Islet of Langerhans (tissue), 1 donor: ENCODE measurements around the gene CTAGE15.
"Not testable (repeated sequence)": the region's sequence is repeated elsewhere in the genome, so short reads cannot be mapped to it uniquely, and the experiment has no call there.

Experiments used
- FAIRE-seq: peaks from one replicate; lab custom pipeline; 2011; peaks lifted over from hg19 to GRCh38; lab: Jason Lieb, UNC

Gene CTAGE15, protein sequence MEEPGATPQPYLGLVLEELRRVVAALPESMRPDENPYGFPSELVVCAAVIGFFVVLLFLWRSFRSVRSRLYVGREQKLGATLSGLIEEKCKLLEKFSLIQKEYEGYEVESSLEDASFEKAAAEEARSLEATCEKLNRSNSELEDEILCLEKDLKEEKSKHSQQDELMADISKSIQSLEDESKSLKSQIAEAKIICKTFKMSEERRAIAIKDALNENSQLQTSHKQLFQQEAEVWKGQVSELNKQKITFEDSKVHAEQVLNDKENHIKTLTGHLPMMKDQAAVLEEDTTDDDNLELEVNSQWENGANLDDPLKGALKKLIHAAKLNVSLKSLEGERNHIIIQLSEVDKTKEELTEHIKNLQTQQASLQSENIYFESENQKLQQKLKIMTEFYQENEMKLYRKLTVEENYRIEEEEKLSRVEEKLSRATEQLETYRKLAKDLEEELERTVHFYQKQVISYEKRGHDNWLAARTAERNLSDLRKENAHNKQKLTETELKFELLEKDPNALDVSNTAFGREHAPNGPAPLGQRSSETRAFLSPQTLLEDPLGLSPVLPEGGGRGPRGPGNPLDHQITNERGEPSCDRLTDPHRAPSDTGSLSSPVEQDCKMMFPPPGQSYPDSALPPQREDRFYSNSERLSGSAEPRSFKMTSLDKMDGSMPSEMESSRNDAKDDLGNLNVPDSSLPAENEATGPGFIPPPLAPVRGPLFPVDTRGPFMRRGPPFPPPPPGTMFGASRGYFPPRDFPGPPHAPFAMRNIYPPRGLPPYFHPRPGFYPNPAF

DNA sequence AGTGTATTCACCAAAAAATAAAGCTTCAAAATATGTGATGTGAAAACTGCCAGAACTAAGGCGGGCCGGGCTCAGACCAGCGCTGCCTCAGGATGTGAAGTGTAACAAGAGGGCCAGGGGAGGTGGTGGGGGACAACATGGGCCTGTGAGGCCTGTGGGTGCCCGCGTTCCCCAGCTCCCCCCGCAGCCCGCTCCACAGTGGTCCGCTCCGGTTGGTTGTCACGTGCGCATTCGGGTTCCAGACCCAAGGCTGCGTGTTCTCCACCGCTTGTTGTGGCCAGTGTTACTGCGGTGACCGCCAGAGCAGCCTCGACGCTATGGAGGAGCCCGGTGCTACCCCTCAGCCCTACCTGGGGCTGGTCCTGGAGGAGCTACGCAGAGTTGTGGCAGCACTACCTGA lies at the start of gene CTAGE15:
Gene CTAGE15 (plus strand): TSS at position 301 of the 400 bp plus-strand sequence. CDS start 17 bp downstream, at position 318.
- not testable (repeated sequence) for FAIRE-seq

DNA sequence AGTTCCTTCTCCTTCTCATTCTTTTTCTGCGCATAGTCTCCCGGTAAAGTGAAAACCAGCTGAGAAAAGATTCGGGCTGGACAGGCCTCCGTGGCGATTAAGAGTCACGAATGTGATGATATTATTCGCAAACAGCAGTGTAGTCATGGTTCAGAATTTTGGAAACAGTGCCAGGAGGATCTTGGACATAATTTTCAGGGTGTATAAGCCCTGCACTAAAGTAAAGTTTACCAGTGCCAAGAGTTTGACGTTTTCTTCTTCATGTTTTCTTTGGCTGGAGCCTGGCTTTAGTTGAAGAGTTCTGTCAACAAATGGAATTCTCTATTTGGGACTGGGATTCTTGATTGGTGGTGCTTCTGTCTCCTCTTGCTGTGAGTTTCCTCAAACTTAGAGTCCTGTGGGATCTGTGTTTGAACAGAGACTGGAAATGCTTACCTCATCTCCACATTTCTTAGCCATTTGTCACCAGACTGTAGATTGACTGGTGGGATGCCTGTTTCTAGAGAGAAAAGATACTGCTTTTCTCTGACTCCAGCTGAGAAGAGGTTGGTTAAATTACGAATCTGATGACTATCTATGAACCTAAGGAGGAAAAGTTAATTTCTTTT lies 49.2 kb upstream of the CTAGE15 start:
- not testable (repeated sequence) for FAIRE-seq

DNA sequence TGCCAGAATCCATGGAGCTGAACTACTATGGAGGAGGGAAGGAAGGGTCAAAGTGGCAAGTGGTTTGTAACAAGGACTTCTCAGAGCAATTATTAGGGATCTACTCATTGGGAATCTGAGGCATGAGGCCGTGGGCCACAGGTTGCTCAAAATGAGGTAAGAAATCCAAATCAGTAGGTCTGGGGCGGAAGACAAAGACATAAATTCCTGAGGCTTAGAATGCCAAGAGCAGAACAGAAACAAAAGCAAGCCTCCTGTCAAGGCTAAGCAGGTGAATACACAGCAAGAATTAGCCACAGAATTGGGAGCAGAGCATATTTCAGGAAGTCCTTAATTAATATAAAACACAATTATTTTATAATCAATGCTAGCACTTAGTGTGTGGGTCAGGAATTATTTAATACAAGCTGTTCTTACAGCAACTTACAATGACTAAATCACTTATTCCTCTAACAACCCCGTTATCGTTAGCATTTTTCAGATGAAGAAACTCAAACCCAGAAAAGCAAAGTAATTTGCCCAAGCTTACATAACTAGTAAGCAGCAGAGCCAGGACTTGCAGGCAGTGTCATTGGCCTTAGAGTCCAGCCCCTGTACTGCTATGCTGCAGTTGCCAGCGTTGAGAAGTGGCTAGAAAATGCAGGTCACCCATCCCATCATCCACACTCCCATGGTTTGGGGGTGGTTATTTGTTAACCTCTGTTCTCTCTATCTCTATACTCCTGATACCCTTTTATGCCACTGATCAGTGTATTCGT lies 40.3 kb upstream of the CTAGE15 start:
- FAIRE-seq: not testable (repeated sequence)

DNA sequence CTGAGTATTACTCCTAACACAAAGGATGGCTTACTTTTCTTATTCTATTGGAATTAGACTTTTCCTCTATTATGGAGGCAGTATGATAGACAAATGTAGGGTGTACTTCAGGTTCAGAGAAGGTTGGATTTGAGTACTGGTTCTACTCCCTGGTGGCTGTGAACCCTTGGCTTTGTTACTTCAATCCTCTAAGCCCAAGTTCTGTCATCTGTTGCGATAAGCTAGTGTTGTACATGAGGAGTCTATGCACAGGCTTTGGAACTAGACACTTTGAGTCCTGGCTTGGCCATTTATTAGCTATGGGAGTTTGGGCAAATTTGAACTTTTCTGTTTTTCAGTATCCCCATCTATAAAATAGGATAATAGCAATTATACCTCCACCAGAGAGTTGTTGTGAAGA lies 39.7 kb upstream of the CTAGE15 start:
- not testable (repeated sequence) for FAIRE-seq

DNA sequence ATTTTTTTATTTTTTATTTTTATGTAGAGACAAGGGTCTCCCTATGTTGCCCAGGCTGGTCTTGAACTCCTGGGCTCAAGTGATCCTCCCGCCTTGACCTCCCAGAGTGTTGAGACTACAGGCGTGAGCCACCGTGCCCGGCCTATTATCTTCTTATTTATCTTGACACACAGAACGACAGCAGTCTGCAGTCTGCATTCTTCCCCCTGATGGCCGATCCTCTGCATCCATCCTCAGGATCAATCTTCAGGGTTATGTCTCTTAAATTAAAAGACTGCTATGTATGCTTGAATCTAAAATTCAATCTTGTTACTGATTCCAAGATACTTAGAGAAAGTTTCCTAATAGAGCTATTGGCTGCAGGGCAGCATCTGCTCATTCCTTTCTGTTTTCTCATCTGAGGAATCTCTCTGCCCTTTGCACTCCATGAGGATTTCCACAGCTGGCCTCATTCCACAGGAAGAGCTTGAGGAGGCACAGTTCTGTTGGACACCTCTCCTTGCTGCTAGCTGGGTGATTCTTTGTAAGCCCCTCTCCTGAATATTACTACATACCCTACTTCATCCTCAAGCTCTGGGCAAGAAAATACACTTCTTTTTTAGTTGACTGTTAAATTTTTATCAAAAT lies 38.3 kb upstream of the CTAGE15 start:
- not testable (repeated sequence) for FAIRE-seq

DNA sequence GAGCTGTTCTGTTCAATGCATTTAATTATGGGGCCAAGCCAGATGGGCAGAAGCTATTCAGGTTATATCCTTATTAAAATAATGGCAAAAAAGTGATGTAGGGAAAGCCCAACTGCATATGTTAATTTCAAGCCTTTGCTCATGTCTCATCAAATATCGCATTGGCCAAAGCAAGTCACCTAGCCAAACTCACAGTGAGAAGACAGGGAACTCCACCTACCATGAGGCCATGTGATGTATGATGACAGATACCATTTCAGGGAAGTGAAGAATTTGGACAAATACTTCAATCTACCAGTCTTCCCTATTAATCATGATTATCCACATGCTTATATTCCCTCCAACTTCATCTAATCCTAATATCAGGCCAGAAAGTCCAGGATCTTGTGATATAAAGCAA lies 35.2 kb upstream of the CTAGE15 start:
- FAIRE-seq: not testable (repeated sequence)

DNA sequence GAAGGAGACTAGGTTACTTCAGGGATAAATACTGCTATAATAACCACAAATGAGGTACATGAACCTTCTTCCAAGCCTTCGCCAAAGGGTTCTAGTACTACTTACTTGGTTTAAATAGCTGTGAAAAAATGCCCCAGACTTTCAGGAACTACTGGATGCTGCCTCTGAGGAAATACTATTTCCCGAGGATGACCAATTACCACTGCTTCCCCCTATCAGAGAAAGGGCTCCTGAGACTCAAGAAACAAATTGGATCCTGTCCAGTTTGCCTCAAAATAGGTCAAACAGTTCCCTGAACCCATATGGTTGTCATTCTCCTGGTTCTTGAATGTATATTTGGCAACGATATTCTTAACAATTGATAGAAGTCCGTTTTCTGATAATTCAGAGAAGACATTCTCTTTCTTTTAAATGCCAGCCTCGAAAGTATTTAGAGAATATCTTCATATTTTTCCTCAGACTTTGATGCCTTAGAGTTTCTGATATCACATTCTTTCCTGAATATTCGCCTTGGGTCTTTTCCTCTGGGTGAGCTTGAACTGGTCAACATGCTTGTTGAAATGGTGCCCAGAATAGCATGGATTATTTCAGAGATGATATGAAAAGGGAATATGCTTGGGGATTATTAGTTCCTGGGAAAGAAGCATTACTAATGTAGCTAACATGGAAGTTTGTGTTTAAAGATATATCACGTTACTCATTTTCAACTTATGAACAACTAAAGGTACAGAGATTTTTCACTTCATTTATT lies 28.1 kb upstream of the CTAGE15 start:
- FAIRE-seq: peak; percentile 27

DNA sequence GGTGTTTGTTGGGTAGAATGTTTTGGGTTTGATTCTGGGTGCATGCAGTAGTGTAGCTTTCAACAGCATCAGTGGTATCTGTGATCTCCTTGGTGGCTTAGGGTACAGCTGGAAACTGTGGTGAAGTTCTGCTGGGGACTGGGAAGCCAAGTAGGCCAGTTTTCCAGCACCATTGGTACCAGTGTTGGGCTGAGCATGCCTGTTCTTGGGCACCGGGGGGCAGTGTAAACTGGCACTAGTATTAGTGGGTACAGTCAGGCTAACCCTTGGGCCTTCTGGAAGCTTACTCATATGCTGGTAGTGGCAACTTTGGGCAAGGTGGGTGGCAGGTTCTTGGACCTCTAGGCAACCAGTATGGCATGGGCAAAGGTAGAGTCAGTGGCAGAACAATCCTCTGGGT lies 15.6 kb upstream of the CTAGE15 start:
- not testable (repeated sequence) for FAIRE-seq

DNA sequence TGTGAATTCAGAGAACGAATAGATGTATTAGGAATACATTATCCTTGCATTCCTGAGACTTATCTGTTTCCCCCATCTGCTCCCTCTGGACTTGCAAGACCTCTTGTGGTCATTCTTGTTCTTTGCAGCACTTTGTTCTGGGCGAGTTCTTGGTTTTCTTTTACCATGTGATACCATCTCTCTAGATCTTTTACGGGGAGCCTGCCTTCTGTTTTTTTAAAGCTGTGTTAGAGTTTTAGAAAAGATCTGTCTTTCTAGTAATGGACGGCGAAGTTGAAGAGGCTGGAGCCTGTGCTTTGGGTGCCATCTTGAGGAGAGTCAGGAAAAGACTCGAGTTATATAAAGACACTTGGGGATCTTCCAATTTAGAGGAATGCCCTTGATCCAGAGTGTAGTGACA lies 8.3 kb upstream of the CTAGE15 start:
- peak; percentile 65 for FAIRE-seq

DNA sequence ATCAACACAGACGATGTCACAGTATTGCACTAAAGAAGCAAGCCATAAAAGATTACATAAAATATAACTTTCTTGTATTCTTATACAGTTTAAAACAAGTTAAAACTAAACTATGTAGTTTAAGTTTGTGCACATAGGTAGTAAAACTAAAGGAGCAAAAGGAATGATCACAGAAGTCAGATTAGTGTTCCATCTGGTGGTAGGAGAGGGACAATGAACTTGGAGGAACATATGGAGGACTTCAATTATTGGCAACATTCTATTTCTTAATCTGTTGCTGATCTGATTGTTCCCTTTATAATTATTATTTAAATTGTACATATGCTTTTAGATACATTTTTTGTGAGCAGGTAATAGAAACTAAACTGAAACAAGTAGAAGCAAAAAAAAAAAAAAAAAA lies 5.6 kb upstream of the CTAGE15 start:
- not testable (repeated sequence) for FAIRE-seq

DNA sequence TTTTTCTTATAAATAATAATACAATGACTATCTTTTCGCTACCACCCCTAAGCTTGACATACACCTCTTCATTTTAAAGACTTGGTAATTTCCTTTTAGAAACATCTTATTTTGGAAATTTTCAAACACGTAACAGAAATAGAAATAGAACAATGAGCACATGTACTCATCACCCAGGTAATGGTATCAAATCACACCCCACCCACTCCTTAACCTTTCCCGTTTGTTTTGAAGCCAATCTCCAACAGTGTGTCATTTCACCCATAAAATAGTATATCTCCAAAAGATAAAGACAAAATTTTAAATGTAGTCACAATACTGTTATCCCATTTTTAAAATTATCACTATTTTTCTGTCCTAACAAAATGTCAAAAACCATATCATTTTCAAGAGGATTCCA lies 16.6 kb downstream of the CTAGE15 start:
- not testable (repeated sequence) for FAIRE-seq

DNA sequence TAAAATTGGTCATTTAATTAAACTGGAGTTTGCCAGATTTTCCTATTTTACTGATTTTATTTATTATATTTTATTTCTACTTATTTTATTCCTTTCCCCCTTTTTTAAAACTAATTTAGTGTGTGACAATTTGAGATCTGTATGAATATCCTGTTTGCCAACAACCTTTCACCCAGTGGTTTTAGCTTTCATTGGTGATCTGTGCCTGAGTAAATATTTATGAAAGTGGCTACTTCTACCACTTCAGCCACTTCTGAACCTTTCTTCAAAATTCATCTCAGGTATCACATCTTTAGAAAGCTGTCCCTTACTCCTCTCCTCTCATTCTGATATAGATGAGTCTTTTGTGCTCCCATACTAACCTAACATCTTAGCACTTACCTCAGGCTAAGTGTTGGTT lies 18.3 kb downstream of the CTAGE15 start:
- FAIRE-seq: not testable (repeated sequence)

DNA sequence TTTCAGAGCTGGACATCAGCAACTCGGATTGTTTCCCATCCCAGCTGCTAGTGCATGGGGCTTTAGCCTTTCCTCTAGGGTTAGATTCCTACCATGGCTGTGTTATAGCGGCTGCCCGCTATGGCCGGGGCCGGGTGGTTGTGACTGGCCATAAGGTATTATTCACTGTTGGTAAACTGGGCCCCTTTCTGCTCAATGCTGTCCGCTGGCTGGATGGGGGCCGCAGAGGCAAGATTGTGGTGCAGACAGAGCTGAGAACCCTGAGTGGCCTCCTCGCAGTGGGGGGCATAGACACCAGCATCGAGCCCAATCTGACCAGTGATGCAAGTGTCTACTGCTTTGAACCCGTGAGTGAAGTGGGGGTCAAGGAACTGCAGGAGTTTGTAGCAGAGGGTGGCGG lies 26.5 kb downstream of the CTAGE15 start:
- not testable (repeated sequence) for FAIRE-seq

DNA sequence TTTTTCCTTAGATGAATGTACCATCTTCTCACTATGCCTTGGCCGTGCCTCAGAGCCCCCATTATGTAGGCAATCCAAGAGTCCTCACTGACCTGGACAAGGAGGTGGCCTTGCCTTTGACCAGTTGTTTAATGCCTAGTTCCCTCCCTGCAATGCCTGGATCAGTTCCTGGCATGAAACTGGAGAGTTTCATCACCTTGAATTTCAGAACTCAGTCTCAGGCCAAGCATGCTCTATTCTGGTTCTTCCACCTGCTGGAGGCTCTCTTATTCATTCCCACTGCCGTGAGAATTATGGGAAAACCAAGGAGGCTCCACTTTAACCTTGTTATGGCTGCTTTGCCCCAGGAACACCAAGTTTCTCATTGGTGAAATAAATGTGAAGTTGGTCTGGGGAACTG lies 31.9 kb downstream of the CTAGE15 start:
- not testable (repeated sequence) for FAIRE-seq

DNA sequence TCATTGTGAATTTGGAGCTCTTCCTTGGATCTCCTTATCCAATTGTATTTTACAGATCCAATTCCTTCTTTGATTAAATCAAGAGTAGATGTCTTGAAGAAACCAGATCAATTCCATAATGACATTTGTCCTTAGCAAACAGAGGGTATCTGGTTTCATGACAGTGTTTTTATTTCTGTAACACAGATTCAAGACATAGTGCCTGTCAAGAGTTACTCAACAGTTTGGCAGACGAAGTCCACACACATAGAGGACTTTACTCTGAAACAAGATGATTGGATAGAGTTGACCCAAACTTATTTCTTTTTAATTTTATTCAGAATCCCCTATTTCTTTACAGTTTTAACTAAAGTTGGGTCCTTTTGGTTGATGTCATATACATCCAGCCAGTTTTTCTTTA lies 34.5 kb downstream of the CTAGE15 start:
- not testable (repeated sequence) for FAIRE-seq

DNA sequence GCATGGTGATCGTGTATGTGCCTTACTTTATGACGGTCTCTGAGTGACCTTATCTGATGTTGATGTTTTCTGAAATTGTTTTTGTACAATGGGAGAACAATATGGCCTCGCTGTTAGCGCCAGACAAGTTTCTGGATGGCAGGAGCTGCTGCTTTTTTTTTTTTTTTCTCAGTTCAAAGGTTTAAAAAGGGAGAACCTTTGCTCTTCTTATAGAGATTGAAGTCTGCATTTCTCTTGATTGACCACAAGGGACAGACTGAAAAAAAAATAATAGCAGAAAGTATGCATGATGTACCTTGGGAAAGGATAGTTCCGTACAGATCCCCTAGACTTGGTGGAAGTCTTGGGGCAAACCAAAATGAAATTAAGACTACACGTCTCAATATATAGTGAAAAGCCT lies 43.9 kb downstream of the CTAGE15 start:
- not testable (repeated sequence) for FAIRE-seq

DNA sequence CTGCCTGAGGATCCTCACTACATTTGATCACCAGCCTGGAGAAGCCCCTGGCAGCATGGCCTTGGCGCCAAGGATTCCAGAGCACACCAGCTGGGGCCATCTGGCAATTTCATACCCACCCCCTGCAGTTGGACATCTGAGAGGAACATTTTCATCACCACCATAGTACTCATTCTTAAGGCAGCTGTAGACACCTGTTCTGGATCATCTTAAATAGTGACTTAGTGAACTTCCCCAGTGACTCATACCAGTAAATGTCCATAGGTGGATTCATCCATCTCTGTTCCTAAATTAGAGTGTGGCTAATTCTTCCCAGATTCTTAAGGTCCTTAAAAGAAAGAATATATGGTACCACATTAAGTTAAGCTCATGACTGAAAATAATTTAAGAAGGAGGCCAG lies 45.6 kb downstream of the CTAGE15 start:
- not testable (repeated sequence) for FAIRE-seq

DNA sequence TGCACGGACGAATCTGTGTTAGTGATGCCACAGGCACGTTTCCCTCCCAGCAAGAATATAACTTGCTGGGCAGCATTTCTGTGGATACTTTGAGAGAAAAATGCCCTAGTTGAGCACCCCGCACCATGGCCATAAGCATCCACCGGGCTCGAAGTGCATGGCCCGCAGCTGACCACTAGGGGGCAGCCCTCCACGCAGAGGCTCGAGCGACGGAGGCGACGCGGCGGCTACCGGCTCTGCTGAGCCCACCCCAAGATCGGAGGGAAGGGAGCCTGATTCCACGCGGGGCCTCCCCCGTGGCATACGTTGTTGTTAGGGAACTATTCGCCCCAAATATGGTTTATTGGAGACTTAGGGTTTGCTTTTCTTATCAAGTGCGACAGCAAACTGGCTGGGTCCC lies 48.5 kb downstream of the CTAGE15 start:
- not testable (repeated sequence) for FAIRE-seq

DNA sequence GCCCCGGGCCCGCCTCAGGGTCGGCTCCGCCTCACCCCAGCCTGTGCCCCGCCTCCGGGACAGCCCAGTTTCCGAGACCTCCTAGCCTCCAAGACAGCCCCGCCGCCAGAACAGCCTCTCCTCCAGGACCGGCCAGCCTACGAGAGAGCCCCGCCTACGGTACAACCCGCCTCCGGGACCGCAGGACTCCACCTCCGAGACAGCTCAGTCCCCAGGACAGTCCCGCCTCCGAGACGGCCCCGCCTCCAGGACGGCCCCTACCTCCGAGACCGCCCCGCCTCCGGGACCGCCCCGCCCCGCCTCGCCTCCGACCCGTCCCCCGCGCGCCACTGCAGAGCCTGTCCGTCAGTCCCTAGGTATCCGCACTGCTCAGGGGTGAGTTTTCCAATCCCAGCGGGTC lies 49.0 kb downstream of the CTAGE15 start, which contains the start of gene TCAF2:
Gene TCAF2 (plus strand): TSS at position 329 of the 400 bp plus-strand sequence.
- not testable (repeated sequence) for FAIRE-seq

DNA sequence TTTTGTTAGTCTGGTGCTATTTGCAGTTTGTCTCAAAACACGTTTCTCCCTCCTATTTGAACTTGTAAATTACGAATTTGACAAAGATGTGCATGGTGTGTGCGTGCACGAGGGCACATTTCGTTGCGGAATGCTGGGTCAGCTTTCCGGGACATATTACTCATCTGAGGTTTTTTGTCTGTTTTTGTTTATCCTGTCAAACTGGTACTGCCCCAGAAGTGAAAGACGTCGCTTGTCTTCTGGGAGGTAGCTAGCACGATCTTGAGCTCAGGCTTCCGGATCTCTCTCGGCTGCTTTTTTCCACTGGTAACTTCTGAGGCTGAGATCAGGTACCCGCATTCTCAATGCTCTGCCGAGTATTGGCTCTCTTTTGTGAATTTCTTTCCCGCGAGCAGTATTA lies 49.6 kb downstream of the CTAGE15 start:
- not testable (repeated sequence) for FAIRE-seq

DNA sequence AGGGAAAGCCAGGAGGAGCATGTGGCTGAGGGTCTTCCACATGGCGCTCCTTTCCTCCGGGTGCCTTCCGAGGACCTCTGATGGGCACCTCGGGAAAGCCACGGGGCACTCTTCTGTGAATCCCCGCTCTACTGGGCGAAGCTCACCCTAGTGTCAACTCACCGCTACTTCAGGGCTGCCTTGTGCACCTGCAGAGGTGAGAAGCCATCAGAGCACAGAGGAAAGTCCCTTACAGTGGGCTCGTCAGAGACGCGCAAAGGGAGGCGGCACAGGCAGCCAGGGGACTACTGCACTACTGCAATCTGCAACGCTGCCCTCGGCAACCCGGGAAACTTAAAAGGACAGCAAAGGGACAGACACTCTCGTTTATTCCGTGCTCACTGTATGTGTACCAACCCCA lies 50.5 kb downstream of the CTAGE15 start:
- not testable (repeated sequence) for FAIRE-seq
